ENCODE data around the gene AKAP6.

AKAP6 gene

DNA sequence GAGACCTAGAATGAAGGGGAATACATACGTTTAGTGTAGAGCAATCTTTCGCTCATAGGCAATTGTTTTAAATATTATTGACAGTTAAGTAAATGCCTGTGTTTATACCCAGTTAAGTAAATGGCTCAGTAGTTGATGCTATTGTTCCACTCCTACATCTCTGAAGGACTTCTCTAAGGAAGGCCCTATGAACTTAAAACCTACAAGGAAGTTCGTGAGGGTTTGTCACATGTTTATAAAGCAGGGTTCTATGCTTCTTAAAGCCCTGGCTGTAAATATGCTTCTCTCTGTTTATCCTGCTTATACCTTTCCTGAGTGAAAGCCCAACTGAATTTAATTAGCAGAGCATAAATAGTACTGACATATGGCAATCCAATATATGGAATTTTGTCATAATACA lies 327.5 kb downstream of the AKAP6 start:
- no peak overlapping the region for H3K4me3 ChIP-seq (ENCODE audit: low read depth, low read length, poor library complexity, severe bottlenecking)
- H3K79me2 ChIP-seq (ENCODE audit: insufficient read depth, low read length) = no peaks in the 10 kb centered on the region
- TF ChIP-seq, protein P1, sequence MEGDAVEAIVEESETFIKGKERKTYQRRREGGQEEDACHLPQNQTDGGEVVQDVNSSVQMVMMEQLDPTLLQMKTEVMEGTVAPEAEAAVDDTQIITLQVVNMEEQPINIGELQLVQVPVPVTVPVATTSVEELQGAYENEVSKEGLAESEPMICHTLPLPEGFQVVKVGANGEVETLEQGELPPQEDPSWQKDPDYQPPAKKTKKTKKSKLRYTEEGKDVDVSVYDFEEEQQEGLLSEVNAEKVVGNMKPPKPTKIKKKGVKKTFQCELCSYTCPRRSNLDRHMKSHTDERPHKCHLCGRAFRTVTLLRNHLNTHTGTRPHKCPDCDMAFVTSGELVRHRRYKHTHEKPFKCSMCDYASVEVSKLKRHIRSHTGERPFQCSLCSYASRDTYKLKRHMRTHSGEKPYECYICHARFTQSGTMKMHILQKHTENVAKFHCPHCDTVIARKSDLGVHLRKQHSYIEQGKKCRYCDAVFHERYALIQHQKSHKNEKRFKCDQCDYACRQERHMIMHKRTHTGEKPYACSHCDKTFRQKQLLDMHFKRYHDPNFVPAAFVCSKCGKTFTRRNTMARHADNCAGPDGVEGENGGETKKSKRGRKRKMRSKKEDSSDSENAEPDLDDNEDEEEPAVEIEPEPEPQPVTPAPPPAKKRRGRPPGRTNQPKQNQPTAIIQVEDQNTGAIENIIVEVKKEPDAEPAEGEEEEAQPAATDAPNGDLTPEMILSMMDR (IDR thresholded peaks at IDR 0.05; ENCODE audit: low read length) = no peak
- TF ChIP-seq EZH2 (IDR thresholded peaks at IDR 0.05; ENCODE audit: borderline replicate concordance, low read length) = no peak
- H2AFZ ChIP-seq (ENCODE audit: low read length) = no peak overlapping the region
- H3K27me3 ChIP-seq (ENCODE audit: insufficient read depth, low read length) = no peaks in the 10 kb centered on the region
- no peaks in the 10 kb centered on the region for H3K9me3 ChIP-seq (ENCODE audit: low read length)
- no peaks in the 10 kb centered on the region for H3K4me1 ChIP-seq (ENCODE audit: insufficient read depth, low read length, severe bottlenecking)
- H3K36me3 ChIP-seq (ENCODE audit: insufficient read depth, low read length) = no peaks in the 10 kb centered on the region
- H4K20me1 ChIP-seq (ENCODE audit: insufficient read depth, low read length) = no peaks in the 10 kb centered on the region
- H3K9me2 ChIP-seq (ENCODE audit: low read depth, low read length) = no peaks in the 10 kb centered on the region
- no peak overlapping the region for H3K27ac ChIP-seq (ENCODE audit: low read depth, low read length, poor library complexity, severe bottlenecking)
- no peak overlapping the region for H3K9ac ChIP-seq (ENCODE audit: low read length)
- no peak overlapping the region for H3K4me2 ChIP-seq (ENCODE audit: low read length)
- no peaks in the 10 kb centered on the region for H3F3A ChIP-seq (ENCODE audit: insufficient read depth, low read length)

DNA sequence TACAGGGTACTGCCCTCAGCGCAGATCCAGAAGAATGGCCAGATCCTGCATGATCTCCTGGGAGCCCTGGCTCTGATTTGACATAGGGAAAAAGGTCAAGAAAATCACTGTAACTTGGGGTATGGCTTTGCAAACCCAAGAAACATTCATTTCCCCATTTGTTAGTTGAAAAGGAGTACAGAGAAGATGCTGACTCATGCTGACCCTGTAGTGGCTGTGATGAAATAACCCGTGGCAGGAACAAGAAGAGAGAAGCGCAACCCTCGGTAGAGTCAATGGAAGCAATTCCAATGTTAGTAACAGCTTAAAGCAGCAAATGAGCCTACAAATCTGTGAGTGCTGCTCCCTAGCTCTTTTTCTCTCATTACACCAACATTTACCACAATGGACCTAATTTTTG lies 328.0 kb downstream of the AKAP6 start:
- no peaks in the 10 kb centered on the region for H3K36me3 ChIP-seq (ENCODE audit: insufficient read depth, low read length)
- no peak overlapping the region for H3K9ac ChIP-seq (ENCODE audit: low read length)
- H3K79me2 ChIP-seq (ENCODE audit: insufficient read depth, low read length) = no peaks in the 10 kb centered on the region
- H3K9me2 ChIP-seq (ENCODE audit: low read depth, low read length) = no peaks in the 10 kb centered on the region
- no peak overlapping the region for H3K27ac ChIP-seq (ENCODE audit: low read depth, low read length, poor library complexity, severe bottlenecking)
- no peaks in the 10 kb centered on the region for H3K9me3 ChIP-seq (ENCODE audit: low read length)
- H3K4me2 ChIP-seq (ENCODE audit: low read length) = no peak overlapping the region
- no peaks in the 10 kb centered on the region for H4K20me1 ChIP-seq (ENCODE audit: insufficient read depth, low read length)
- H3K4me3 ChIP-seq (ENCODE audit: low read depth, low read length, poor library complexity, severe bottlenecking) = no peak overlapping the region
- H3K27me3 ChIP-seq (ENCODE audit: insufficient read depth, low read length) = no peaks in the 10 kb centered on the region
- no peaks in the 10 kb centered on the region for H3F3A ChIP-seq (ENCODE audit: insufficient read depth, low read length)
- TF ChIP-seq, protein P1 (IDR thresholded peaks at IDR 0.05; ENCODE audit: low read length) = no peak
- TF ChIP-seq EZH2 (IDR thresholded peaks at IDR 0.05; ENCODE audit: borderline replicate concordance, low read length) = no peak
- no peak overlapping the region for H2AFZ ChIP-seq (ENCODE audit: low read length)
- no peaks in the 10 kb centered on the region for H3K4me1 ChIP-seq (ENCODE audit: insufficient read depth, low read length, severe bottlenecking)

DNA sequence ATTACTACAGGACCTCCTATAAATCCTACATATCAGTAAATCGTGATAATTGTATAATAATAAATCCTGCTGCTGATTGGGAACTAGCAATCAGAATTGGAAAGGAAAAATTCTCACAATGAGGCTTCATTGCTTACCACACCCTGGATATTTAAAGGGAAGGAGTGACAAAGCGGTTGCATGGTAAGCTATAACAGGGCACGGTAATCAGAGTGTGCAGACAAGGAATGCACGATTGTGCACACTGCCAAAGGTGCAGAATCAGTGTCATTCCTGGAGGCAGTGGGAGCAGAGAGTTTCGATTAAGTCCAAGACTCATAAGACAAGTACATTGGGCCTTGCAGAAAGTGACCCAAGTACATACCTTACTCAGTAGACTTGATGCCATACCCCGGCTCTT lies 332.1 kb downstream of the AKAP6 start:
- Histone ChIP-seq H3K4me3 (ENCODE audit: low read depth, low read length, poor library complexity, severe bottlenecking) (no peak overlapping the region), H3K9me2 (ENCODE audit: low read depth, low read length) (no peaks in the 10 kb centered on the region), H4K20me1 (ENCODE audit: insufficient read depth, low read length) (no peaks in the 10 kb centered on the region), H2AFZ (ENCODE audit: low read length) (no peak overlapping the region), H3K27me3 (ENCODE audit: insufficient read depth, low read length) (no peaks in the 10 kb centered on the region), H3K36me3 (ENCODE audit: insufficient read depth, low read length) (no peaks in the 10 kb centered on the region), H3K79me2 (ENCODE audit: insufficient read depth, low read length) (no peaks in the 10 kb centered on the region), H3K4me1 (ENCODE audit: insufficient read depth, low read length, severe bottlenecking) (no peaks in the 10 kb centered on the region), H3F3A (ENCODE audit: insufficient read depth, low read length) (no peaks in the 10 kb centered on the region), H3K4me2 (ENCODE audit: low read length) (no peak overlapping the region), H3K9ac (ENCODE audit: low read length) (no peak overlapping the region), H3K9me3 (ENCODE audit: low read length) (no peaks in the 10 kb centered on the region), H3K27ac (ENCODE audit: low read depth, low read length, poor library complexity, severe bottlenecking) (no peak overlapping the region)
- TF ChIP-seq, protein P1 (IDR thresholded peaks at IDR 0.05; ENCODE audit: low read length) = no peak
- TF ChIP-seq EZH2 (IDR thresholded peaks at IDR 0.05; ENCODE audit: borderline replicate concordance, low read length) = no peak
